D721Med (cell line): Measurements from ENCODE around the gene KIN.

ENCODE experiments used
- DNase-seq: peaks from one replicate; pipeline ENCODE4 v3.0.0; 2011; ENCODE audit warnings: low spot score; ENCODE audit not compliant: insufficient read length
- FAIRE-seq: peaks from 2 replicates; lab custom pipeline; 2011; peaks lifted over from hg19 to GRCh38; lab: Jason Lieb, UNC
- TF ChIP-seq, protein P1 (sequence below): IDR thresholded peaks from 2 replicates; pipeline ENCODE4 v1.5.1; 2012; ENCODE audit warnings: mild to moderate bottlenecking, control low read depth; ENCODE audit not compliant: insufficient read depth; ENCODE audit errors: missing control alignments

The KIN gene

GRCh38 chr10:7710446-7710845 is 77.3 kb downstream of the KIN start:
- FAIRE-seq = no peak
- TF ChIP-seq, protein P1, sequence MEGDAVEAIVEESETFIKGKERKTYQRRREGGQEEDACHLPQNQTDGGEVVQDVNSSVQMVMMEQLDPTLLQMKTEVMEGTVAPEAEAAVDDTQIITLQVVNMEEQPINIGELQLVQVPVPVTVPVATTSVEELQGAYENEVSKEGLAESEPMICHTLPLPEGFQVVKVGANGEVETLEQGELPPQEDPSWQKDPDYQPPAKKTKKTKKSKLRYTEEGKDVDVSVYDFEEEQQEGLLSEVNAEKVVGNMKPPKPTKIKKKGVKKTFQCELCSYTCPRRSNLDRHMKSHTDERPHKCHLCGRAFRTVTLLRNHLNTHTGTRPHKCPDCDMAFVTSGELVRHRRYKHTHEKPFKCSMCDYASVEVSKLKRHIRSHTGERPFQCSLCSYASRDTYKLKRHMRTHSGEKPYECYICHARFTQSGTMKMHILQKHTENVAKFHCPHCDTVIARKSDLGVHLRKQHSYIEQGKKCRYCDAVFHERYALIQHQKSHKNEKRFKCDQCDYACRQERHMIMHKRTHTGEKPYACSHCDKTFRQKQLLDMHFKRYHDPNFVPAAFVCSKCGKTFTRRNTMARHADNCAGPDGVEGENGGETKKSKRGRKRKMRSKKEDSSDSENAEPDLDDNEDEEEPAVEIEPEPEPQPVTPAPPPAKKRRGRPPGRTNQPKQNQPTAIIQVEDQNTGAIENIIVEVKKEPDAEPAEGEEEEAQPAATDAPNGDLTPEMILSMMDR = no peak

GRCh38 chr10:7708832-7709231 is 79.0 kb downstream of the KIN start:
- DNase-seq (no peak), FAIRE-seq (no peak)
- TF ChIP-seq, protein P1 = no peak

More at GRCh38 chr10:7710446-7710845, 77.3 kb downstream of the KIN start:
- DNase-seq = no peak

DNA sequence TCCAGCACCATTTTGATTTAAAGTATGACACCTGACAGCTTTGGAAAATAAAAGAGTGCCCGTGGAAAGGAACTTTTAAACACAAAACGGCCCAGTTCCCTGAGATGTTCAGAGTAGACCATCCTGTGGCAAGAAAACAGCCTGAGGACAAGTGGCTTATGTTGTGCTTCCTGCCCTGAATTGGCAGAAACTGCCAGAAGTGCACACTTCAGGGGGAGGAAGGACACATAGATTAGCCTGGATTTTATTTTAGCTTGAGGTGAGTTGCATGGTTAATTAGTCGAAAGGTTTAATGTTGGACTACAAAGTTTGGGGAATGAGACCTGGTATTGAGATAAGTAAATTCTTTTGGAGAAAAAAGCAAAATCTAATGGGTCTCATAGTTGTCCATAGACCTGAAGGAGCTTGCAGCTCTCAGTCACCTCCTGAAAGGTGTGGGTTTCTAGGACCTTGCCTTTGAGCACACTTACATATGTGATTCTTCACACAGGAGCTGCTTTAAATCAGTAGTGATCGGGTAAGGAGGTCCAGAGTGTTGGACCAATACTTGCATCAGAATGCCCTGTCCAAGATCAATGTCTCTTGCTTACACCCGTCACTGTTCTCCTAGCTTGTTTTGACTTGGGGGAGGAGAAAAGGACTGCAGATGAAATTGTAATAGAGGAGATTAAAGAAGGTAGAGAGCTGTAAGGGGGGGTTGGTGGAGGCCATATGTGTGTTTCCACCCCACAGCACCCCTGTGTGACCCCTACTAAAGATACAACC is 79.8 kb downstream of the KIN start:
- TF ChIP-seq, protein P1 = no peak
- no peak for DNase-seq
- no peak for FAIRE-seq

GRCh38 chr10:7707102-7707501 is 80.7 kb downstream of the KIN start:
- FAIRE-seq = no peak
- no peak for DNase-seq
- TF ChIP-seq, protein P1 = no peak

GRCh38 chr10:7706534-7707073 is 81.2 kb downstream of the KIN start:
- no peak for DNase-seq
- FAIRE-seq = no peak
- TF ChIP-seq, protein P1 = no peak

DNA sequence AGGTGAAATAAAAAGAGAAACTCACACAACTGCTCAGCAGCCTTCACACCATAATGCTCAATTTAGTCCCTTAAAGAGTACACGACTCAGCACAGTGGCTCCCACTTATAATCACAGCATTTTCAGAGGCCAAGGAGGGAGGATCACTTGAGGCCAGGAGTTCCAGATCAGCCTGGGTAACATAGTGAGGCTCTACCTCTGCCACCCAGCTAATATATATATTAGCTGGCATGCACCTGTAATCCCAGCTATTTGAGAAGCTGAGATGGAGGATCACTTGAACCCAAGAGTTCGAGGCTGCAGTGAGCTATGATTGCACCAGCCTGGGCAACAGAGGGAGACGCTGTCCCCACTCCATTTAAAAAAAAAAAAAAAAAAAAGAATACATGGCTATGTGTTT is 82.5 kb downstream of the KIN start:
- TF ChIP-seq, protein P1 = no peak
- FAIRE-seq (no peak), DNase-seq (no peak)
